GM12864 (cell line): ENCODE results near the gene PRDM2.

Source experiments
- DNase-seq: peaks from one replicate; pipeline ENCODE4 v3.0.0-alpha.2; 2011; ENCODE audit warnings: low read depth
- H3K4me3 ChIP-seq: 2 replicates; pipeline ENCODE4 v1.5.1; 2011; ENCODE audit warnings: mild to moderate bottlenecking, low read depth, low read length, control low read depth
- TF ChIP-seq, protein P1 (sequence below): IDR thresholded peaks from 2 replicates; pipeline ENCODE4 v1.5.1; 2011; ENCODE audit warnings: low read depth, mild to moderate bottlenecking, moderate library complexity, low read length, control low read depth, inconsistent platforms; ENCODE audit errors: missing control alignments

Gene PRDM2

DNA sequence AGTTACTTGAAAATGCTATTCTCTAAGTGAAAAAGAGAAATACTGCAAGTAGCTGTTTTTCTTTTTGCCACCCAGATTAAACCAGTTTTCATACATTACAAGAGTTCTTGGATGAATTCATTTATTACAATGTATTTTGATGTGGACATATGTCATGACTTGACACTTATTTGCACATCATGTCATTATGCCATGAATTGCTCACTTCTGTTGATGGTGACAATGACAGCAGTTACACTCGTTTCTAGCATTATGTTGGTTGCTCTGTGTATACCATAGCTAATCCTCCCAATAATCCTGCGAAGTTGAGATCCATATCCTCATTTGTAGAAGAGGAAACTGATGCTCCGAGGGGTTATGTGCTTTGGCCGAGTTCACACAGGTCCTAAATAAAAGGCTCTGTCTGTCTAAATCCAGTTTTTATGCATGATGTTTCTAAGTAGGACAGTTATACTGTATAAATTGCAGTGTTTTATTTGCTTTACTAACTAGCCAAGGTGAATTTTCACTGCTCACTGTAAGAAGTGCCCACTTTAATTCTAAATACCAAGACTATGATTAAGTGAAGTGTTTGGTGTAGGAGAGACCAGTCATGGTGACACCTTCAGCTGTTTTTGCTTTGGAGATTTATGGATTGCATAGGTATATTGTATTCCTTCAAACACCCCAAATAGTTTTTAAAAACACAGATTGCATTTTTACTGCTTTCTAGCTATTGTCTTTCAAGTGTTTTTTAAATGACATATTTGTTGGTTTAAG is 56.7 kb downstream of the PRDM2 start:
- TF ChIP-seq, protein P1, sequence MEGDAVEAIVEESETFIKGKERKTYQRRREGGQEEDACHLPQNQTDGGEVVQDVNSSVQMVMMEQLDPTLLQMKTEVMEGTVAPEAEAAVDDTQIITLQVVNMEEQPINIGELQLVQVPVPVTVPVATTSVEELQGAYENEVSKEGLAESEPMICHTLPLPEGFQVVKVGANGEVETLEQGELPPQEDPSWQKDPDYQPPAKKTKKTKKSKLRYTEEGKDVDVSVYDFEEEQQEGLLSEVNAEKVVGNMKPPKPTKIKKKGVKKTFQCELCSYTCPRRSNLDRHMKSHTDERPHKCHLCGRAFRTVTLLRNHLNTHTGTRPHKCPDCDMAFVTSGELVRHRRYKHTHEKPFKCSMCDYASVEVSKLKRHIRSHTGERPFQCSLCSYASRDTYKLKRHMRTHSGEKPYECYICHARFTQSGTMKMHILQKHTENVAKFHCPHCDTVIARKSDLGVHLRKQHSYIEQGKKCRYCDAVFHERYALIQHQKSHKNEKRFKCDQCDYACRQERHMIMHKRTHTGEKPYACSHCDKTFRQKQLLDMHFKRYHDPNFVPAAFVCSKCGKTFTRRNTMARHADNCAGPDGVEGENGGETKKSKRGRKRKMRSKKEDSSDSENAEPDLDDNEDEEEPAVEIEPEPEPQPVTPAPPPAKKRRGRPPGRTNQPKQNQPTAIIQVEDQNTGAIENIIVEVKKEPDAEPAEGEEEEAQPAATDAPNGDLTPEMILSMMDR, result no peak
- DNase-seq, result no peak
- no peak overlapping the region for H3K4me3 ChIP-seq

DNA sequence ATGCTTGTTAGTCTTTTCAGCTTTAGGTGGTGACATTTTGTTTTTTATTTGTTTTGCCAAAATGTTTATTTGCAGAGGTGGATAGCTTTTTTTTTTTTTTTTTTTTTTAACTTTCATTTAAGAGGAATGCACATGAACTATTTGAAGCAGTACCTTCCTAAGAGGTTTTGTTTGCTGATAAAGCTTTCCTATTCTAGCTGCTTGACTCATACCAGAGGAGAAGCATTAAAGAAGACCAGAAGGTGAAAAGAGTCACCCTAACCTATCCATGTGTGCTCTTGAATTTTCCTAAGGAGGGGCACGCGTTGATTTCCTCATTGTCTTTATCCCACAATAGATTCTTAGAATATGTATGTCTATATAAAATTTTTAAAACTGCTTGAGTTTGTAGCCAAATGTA is 57.7 kb downstream of the PRDM2 start:
- no peak for DNase-seq
- no peak overlapping the region for H3K4me3 ChIP-seq
- TF ChIP-seq, protein P1, result no peak

DNA sequence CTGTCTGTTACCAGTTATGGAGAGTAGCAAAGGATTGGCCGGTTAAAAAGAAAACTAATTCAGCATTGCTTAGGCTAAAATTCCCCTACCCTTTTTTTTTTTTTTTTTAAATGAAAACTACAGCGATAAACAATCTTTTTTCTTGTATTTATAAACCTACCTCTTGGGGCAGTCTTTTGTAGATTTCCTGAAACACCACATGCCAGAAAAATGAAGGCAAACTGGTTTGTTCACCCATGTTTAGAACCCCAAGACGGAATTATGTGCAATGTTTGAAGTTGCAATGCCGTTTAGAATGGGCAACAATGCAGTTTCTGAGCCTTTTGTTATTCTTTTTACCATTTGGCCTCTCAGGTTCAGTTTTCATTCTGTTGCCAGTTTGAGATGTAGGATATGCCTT is 59.1 kb downstream of the PRDM2 start:
- TF ChIP-seq, protein P1, result no peak
- H3K4me3 ChIP-seq, result no peak overlapping the region
- no peak for DNase-seq

DNA sequence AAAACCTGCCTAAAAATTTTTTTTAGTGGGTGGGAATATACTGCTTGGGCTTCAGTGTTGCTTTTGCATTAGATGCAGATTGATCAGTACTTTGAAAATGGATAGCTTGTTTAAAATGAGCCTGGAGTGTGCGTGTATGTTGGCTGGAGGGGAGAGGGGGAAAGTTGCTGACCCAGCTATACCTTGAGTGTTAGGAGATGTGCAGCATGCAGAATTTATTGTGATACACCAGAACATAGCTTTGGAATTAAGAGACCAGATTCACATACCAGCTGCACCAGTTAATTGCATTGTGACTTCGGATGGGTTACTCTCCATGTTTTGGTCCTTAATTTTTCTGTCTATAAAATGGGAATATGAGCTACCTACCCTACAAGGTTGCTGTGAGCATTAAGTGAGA is 60.4 kb downstream of the PRDM2 start:
- TF ChIP-seq, protein P1, result no peak
- no peak overlapping the region for H3K4me3 ChIP-seq
- DNase-seq, result no peak

DNA sequence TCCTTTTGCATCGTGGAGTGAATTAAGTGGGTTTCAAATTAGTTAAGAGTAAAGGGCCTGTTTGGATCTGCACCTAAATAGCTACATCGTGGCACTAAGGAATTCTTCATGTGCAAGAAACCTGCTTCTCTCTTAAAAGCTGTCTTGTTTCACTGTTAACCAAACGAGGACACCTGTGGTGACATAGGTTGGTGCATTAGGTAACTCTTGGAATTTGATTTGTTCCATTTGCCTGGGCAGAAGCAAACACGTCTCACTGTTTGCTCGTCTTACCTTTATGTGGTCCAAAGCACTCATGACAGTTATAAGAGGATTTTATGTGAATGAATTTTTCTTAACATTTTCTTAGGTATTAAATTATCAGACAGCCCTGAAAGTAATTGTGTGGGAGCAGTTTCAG is 60.9 kb downstream of the PRDM2 start:
- DNase-seq, result no peak
- TF ChIP-seq, protein P1, result no peak
- no peak overlapping the region for H3K4me3 ChIP-seq

DNA sequence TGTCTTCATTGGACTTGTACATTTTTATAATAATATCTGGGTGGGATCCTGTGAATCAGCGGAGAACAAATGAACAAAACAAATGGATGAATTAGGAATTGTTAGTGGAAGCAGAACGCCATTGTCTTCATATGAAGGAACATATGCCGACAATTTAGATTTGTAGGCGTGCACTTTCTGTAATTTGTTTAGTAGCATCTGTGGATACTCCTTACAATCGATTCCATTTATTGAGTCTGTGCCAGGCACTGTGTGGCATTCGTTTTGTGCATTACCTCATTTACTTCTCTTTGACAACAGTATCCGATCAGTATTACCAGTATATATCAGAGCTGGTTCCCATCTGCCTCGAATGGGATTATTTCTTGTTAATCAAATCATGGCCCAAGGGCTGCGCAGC is 61.9 kb downstream of the PRDM2 start:
- no peak overlapping the region for H3K4me3 ChIP-seq
- TF ChIP-seq, protein P1, result no peak
- no peak for DNase-seq

DNA sequence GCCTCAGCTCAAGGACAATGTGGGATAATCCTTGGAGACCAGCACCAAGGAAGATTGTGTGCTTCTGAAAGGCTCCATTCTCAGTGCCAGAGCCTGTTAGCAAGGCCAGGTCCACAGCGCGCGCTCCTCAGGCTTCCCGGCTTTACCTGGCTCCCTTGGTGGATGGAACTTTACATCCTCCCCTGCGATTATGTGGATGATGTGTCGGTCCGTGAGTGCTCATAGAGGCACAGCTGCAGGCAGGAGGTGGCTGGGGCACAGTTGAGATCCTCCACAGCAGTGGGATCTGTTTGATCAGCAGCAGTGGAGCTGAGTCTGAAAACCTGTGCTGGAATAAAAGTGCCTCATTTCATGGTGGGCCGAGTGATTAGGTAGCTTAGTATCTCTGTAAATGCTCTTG is 62.7 kb downstream of the PRDM2 start:
- DNase-seq, result no peak
- H3K4me3 ChIP-seq, result no peak overlapping the region
- TF ChIP-seq, protein P1, result no peak
